ENCODE measurements around the gene UTP25. TPM values are rescaled to one million over a fixed set of nuclear protein-coding genes. Genes with fewer than 3 reads are reported as not detected.

The UTP25 gene
- total RNA-seq, 2 donors from 2014 or later = 6.4 to 19.1 TPM

Other genes with a start within 250 kb of the UTP25 start
- gene CAMK1G, start 244.3 kb upstream of the UTP25 start, total RNA-seq = not detected
- gene LAMB3, start 175.5 kb upstream of the UTP25 start, total RNA-seq = 1 to 10 TPM; 1.5 TPM
- gene G0S2, start 152.6 kb upstream of the UTP25 start, total RNA-seq = 10 to 100 TPM; 12.5 to 35.0 TPM
- gene HSD11B1, start 123.1 kb upstream of the UTP25 start, total RNA-seq = 10 to 100 TPM; 14.8 to 17.2 TPM
- 1 to 10 TPM; 2.8 to 3.1 TPM for gene TRAF3IP3, start 71.9 kb upstream of the UTP25 start, total RNA-seq
- gene C1orf74, start 43.4 kb upstream of the UTP25 start, total RNA-seq = 1 to 10 TPM; 1.1 to 1.3 TPM
- 1 to 10 TPM; 1.8 to 2.7 TPM for gene IRF6, start 21.8 kb upstream of the UTP25 start, total RNA-seq
- not detected for gene SYT14, start 110.2 kb downstream of the UTP25 start, total RNA-seq